HepG2 (cell line): ENCODE data around the gene ZNF660. TPM values are rescaled to one million over a fixed set of nuclear protein-coding genes. Genes with fewer than 3 reads are reported as not detected.

Experiments used
- ATAC-seq: fragments of 200-7000 bp; cut with Tn5 transposase; 3 replicates; pipeline ENCODE4 v1.9.1; 2020; ENCODE audit warnings: mild to moderate bottlenecking, moderate library complexity
- BruUV-seq: library from RNA; stranded (reverse); fragments of 400-500 nt; replicated peaks from 2 replicates; lab custom pipeline; 2021; lab: Mats Ljungman, UMichigan
- CTCF ChIA-PET: fragments of 300-600 bp; formaldehyde crosslinking; extraction: SDS; loops from one replicate; lab custom pipeline; 2021; ENCODE audit warnings: low total read pairs, inconsistent platforms, low intra/inter-chr PET ratio; lab: Yijun Ruan, JAX
- POLR2A ChIA-PET: fragments of 350-600 bp; sonication (Branson Sonifier 250); formaldehyde crosslinking; loops from one replicate; lab custom pipeline; 2020; ENCODE audit warnings: antibody characterized with exemption, inconsistent platforms; lab: Yijun Ruan, JAX
- DNase-seq: peaks from one replicate; pipeline ENCODE4 v3.0.0-alpha.2; 2015; ENCODE audit warnings: low spot score
- FAIRE-seq: peaks from 3 replicates; lab custom pipeline; 2011; peaks lifted over from hg19 to GRCh38; lab: Jason Lieb, UNC
- H2AFZ ChIP-seq: one replicate; pipeline ENCODE4 v1.6.1; 2011; ENCODE audit warnings: low read length, inconsistent platforms
- H3K27ac ChIP-seq: fragments of 300-600 bp; 3 replicates; pipeline ENCODE4 v1.8.0; 2011; ENCODE audit warnings: mixed run types, mild to moderate bottlenecking, mixed read lengths, low read length, inconsistent platforms; ENCODE audit not compliant: insufficient read depth; ENCODE audit errors: extremely low read length
- H3K27me3 ChIP-seq, 2 experiments: fragments of 200-600 bp in 1 of 2; 2 replicates in 1 of 2; 3 replicates in 1 of 2; pipeline versions ENCODE4 v1.6.0 to v1.8.0; 2011; ENCODE audit warnings: low read length in 2 of 2, mild to moderate bottlenecking in 2 of 2, moderate library complexity in 2 of 2, inconsistent platforms in 1 of 2; ENCODE audit not compliant: insufficient read depth in 2 of 2, control insufficient read depth in 1 of 2
- H3K36me3 ChIP-seq, 2 experiments: fragments of 200-600 bp in 1 of 2; replicated peaks in 1 of 2; 2 replicates in 1 of 2; 3 replicates in 1 of 2; pipeline versions ENCODE4 v1.5.1 to v1.8.0; 2011; ENCODE audit warnings: low read length in 2 of 2, inconsistent platforms in 1 of 2; ENCODE audit not compliant: insufficient read depth in 2 of 2, control insufficient read depth in 1 of 2
- H3K4me1 ChIP-seq: 2 replicates; pipeline ENCODE4 v1.5.1; 2012; ENCODE audit warnings: low read length, inconsistent platforms; ENCODE audit not compliant: insufficient read depth
- H3K4me2 ChIP-seq: 2 replicates; pipeline ENCODE4 v1.6.0; 2011; ENCODE audit warnings: low read depth, low read length, inconsistent platforms
- H3K4me3 ChIP-seq, 3 experiments: fragments of 200-600 bp in 1 of 3; sonication (generic), shearing (Covaris generic) in 1 of 3; replicated peaks in 1 of 3; 2 replicates each; pipeline ENCODE4 v1.5.1; 2011 to 2016; ENCODE audit warnings: low read length in 3 of 3, inconsistent platforms in 2 of 3, low read depth in 2 of 3, mild to moderate bottlenecking in 2 of 3, control low read depth in 1 of 3, mixed read lengths in 1 of 3; ENCODE audit not compliant: insufficient read depth in 1 of 3
- H3K79me2 ChIP-seq: one replicate; pipeline ENCODE4 v1.6.1; 2011; ENCODE audit warnings: low read length, inconsistent platforms; ENCODE audit not compliant: insufficient read depth
- H3K9ac ChIP-seq: 2 replicates; pipeline ENCODE4 v1.6.0; 2011; ENCODE audit warnings: mild to moderate bottlenecking, low read depth, low read length, inconsistent platforms; ENCODE audit not compliant: insufficient read depth
- H3K9me3 ChIP-seq: 2 replicates; pipeline ENCODE4 v1.5.1; 2012; ENCODE audit warnings: mild to moderate bottlenecking, low read length
- H4K20me1 ChIP-seq: 2 replicates; pipeline ENCODE4 v1.6.0; 2011; ENCODE audit warnings: inconsistent platforms, mild to moderate bottlenecking, low read length, moderate library complexity; ENCODE audit not compliant: insufficient read depth
- HMGXB3 ChIP-seq: sonication (generic); formaldehyde crosslinking; IDR thresholded peaks from 2 replicates; pipeline ENCODE4 v1.4.0; 2020; ENCODE audit warnings: missing genetic modification reagents, borderline replicate concordance
- JUNB ChIP-seq: sonication (generic); formaldehyde crosslinking; IDR thresholded peaks from 2 replicates; pipeline ENCODE4 v1.8.0; 2022; ENCODE audit warnings: missing genetic modification reagents, mild to moderate bottlenecking, borderline replicate concordance
- MYC ChIP-seq: sonication (generic); formaldehyde crosslinking; IDR thresholded peaks from 2 replicates; pipeline ENCODE4 v1.9.0; 2021; ENCODE audit warnings: missing genetic modification reagents, borderline replicate concordance
- NR2F2 ChIP-seq: IDR thresholded peaks from 2 replicates; pipeline ENCODE4 v1.6.1; 2012; ENCODE audit warnings: low read depth, inconsistent platforms, borderline replicate concordance
- PRMT3 ChIP-seq: sonication (generic); formaldehyde crosslinking; IDR thresholded peaks from 2 replicates; pipeline ENCODE4 v1.8.1; 2022; ENCODE audit warnings: low read depth, mild to moderate bottlenecking, moderate library complexity, missing genetic modification reagents, borderline replicate concordance
- ZBTB43 ChIP-seq: sonication (generic); formaldehyde crosslinking; conservative IDR thresholded peaks from 2 replicates; pipeline ENCODE4 v1.4.0; 2020; ENCODE audit warnings: missing genetic modification reagents
- ZFYVE20 ChIP-seq: sonication (generic); formaldehyde crosslinking; IDR thresholded peaks from 2 replicates; pipeline ENCODE4 v1.8.0; 2023; ENCODE audit warnings: low read depth, mild to moderate bottlenecking, moderate library complexity, missing genetic modification reagents, borderline replicate concordance
- WGBS: methylation state at CpG from one replicate; pipeline ENCODE4 v1.1.6; 2017; ENCODE audit warnings: low lambda C conversion rate; 5-methylcytosine and 5-hydroxymethylcytosine counted together
- in situ Hi-C: cut with HindIII; loops from 2 replicates; pipeline ENCODE4 v1.10.0; 2017; ENCODE audit warnings: low pct_unique_long_range_greater_than_20kb; ENCODE audit not compliant: extremely low pct_ligation_motif_present
- intact Hi-C: fragments of 100-400 bp; cut with micrococcal nuclease; formaldehyde crosslinking; loops from one replicate; pipeline ENCODE4 v1.10.0; 2022; ENCODE audit not compliant: unreplicated experiment
- polyA plus RNA-seq, 8 experiments: library from polyadenylated mRNA; depleted of rRNA in 3 of 8; stranded (reverse) in 7 of 8; unstranded in 1 of 8; fragments of >200 nt; fragmentation: Illumina TruSeq in 4 of 8; extraction: Trizol in 4 of 8; gene quantifications; 2 replicates each; pipeline versions ENCODE4 v1.2.1 to v1.2.3, GENCODE V29; 2011 to 2016; ENCODE audit warnings: low read depth in 4 of 8, missing spikeins in 1 of 8, mixed read lengths in 1 of 8; ENCODE audit not compliant: insufficient read depth in 1 of 8
- total RNA-seq, 5 experiments: library from RNA; depleted of rRNA; stranded (reverse); fragments of >200 nt; fragmentation: Illumina TruSeq; extraction: Trizol; gene quantifications; 2 replicates each; pipeline ENCODE4 v1.2.3, GENCODE V29; 2016; ENCODE audit warnings: low read depth in 1 of 5

The ZNF660 gene
- total and polyA plus RNA-seq, 2 of the 13 experiments (the other 11 are each of a cell fraction or from before 2014, with no cell fraction given): 0.91 to 3.3 TPM

GRCh38 chr3:44557074-44557473 is 27.7 kb upstream of the ZNF660 start (continued):
- TF ChIP-seq HMGXB3 (no peak), MYC (CRISPR knock-in tag) (no peak)

DNA sequence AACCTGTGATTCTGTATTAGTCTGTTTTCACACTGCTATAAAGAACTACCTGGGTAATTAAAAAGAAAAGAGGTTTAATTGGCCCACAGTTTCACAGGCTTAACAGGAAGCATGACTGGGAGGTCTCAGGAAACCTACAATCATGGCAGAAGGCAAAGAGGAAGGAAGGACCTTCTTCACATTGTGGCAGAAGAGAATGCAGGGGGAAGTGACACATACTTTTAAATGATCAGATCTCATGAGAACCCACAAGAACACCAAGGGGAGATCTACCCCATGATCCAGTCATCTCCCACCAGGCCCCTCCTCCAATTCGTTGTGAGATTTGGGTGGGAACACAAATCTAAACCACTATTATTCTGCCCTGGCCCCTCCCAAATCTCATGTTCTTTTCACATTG is 23.7 kb upstream of the ZNF660 start:
- ATAC-seq (no peak), FAIRE-seq (no peak), DNase-seq (no peak)
- ChIA-PET POLR2A (no interaction called here), CTCF (no interaction called here)
- H3K27ac ChIP-seq: no peak overlapping the region
- no peak overlapping the region for H3K9ac ChIP-seq
- peaks cover 12% of the 10 kb centered on the region; the same call in 1 of the 2 replicates for H3K4me1 ChIP-seq
- H2AFZ ChIP-seq: no peak overlapping the region
- WGBS: 31% methylated on average over 1 of the region's 1 CpG
- in situ Hi-C loops (no loop called here), intact Hi-C loops (no loop called here)
- TF ChIP-seq ZFYVE20 (CRISPR knock-in tag) (no peak), NR2F2 (no peak), ZBTB43 (no peak), PRMT3 (CRISPR knock-in tag) (no peak), JUNB (CRISPR knock-in tag) (no peak)
- H3K36me3 ChIP-seq: peaks cover 3 to 7% of the 10 kb centered on the region in 2 experiments; a peak in 3 of 5 replicates
- H3K79me2 ChIP-seq: no peaks in the 10 kb centered on the region
- no peak overlapping the region for H3K4me3 ChIP-seq
- no peaks in the 10 kb centered on the region for H3K27me3 ChIP-seq
- H4K20me1 ChIP-seq: no peaks in the 10 kb centered on the region
- H3K9me3 ChIP-seq: peaks cover 13% of the 10 kb centered on the region
- no TSS peak for BruUV-seq
- H3K4me2 ChIP-seq: no peak overlapping the region
